Activated CD4-positive, alpha-beta T cell treated with anti-CD3 and anti-CD28 coated beads, Interleukin-2, Interleukin-4, amounts not matched to agents 100 ng/mL and 50 ng/mL, durations not matched to agents 16 hours and 8 hours (primary cell): ENCODE results near the gene ZSWIM6.
"Not testable (repeated sequence)": the region's sequence is repeated elsewhere in the genome, so short reads cannot be mapped to it uniquely, and the experiment has no call there.

ENCODE experiments used
- DNase-seq: peaks from one replicate; pipeline ENCODE4 v3.0.0-alpha.2; 2020; ENCODE audit warnings: low spot score

The ZSWIM6 gene

DNA sequence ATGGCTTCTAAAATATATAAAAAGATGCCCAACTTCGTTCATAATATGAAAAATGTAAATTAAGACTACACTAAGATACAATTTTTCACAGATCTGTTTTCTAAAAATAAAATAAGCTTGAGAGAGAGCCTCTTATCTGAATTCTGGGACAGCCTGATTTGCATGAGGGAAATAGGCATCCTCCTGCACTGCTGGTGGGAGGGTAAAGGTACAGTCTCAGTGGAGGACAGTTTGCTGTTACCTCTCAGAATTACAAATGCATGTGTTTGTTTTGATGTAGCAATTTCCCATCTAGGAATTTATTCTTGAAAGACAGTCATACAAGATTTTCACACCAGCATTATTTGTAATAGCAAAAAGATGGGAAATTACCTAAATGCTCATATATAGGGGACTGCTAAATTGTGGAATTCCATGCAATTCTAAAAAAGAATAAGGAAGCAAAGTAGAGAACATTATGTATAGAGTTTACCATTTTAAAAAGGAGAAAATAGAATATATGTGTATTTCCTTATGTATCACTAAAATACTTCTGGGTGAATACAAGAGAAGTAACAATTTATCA lies 75.7 kb downstream of the ZSWIM6 start:
- no peak for DNase-seq

DNA sequence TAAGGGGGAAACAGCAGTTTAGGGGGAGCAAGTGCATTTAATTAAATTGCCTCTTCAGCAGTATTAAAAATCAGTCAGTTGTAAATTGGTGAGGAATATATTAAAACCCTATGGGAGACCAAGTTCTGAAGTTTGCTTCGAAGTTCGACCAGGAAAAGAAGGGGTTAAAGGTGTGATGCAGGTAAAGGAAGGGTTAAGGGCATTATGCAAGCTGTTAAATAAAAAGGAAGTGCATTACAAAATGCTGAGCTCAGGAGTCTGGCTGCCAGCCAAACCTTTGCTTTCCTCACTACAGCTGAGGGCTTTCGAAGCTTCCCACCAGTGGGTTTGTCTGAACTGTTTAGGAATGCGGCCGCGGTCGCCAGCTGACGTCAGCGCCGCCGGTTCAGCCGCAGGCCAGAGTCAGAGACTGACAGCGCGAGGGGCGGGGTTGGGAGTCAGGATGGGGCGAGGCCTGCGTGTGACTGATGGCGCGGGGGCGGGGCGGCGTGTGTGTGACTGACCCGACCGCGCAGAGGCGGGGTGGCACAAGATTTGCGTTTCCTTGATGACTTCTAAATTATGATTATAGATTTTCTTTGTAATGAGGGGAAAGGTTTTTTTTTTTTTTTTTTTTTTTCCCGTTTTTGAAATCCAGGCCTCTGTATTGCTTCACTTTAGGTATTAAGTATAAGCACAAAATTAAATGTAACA lies 76.6 kb downstream of the ZSWIM6 start:
- peak; percentile 91 for DNase-seq

DNA sequence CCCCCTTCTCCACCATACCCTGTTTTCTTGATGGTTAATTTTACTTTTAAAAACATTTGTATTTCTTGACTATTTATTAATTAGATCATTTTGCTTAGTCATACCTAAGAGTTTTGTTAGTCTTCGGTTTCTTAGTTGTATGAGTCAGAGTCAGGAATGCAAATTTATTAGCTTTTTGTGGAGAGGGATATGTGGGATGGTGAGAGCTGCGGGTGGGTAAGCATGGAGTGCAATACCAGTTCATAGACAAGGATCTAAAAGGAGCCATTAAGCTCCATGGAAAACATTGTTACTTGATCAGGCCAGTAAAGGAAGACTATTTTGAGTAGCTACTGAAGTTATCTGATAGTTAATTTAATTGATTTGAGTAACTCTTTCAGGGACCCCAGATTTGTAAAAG lies 77.5 kb downstream of the ZSWIM6 start:
- DNase-seq, result no peak

DNA sequence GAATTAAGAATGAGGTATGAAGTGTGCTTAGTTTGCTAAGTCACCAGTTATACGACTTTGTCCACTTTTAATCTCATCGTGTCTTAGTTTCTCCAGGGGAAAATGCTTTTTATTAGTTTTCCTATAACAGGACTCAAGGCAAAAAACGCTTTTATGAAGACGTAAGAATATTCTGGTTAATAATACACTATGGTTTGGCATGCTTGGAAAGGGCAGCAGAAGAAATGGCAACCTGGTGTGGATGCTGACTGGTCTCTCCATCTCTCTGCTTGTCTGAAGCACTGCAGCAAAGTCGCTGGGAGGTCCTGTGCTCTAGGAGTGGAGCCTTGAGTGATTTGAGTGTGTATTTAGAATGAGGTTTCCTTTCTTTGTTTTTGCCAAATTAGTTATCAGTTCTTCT lies 78.8 kb downstream of the ZSWIM6 start:
- no peak for DNase-seq

DNA sequence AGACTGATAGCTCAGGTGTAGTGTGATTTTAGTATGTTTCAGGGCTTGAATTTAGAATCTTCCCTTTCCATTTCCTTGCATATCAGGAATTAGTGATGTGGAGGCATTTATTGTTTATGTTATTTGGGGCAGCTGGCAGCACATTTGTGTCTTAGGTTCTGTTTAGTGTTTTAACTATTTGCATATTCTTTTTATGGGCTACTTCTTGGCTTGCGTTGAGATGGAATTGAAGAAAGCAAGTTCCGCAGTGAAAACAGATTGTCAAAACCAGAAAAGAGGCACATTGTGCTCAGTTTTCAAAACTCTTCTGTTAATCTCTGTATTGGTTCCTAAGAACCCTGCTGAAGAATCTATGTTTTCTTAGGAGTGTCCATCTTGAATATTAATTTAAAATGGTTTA lies 80.3 kb downstream of the ZSWIM6 start:
- DNase-seq, result no peak

DNA sequence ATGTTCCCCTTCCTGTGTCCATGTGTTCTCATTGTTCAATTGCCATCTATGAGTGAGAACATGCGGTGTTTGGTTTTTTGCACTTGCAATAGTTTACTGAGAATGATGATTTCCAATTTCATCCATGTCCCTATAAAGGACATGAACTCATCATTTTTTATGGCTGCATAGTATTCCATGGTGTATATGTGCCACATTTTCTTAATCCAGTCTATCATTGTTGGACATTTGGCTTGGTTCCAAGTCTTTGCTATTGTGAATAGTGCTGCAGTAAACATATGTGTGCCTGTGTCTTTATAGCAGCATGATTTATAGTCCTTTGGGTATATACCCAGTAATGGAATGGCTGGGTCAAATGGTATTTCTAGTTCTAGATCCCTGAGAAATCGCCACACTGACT lies 81.1 kb downstream of the ZSWIM6 start:
- not testable (repeated sequence) for DNase-seq

DNA sequence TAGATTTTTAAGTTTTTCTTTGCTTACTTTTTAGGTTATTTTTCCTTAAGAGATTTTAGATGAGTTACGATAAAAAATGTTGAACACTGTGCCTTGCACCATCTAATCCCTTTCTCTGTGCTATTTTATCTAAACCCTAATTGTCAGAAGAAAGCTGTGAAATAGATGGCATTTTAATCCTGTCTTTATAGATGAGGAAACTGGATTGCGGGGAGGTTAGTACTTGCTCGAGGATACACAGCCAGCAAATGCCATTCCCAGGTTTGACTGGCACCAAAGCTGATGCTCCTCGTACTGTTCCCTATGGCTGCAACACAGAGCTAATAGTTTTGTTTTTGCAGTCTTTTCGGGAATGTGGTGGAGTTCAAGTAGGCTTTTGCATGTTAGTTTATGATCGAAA lies 82.7 kb downstream of the ZSWIM6 start:
- no peak for DNase-seq

DNA sequence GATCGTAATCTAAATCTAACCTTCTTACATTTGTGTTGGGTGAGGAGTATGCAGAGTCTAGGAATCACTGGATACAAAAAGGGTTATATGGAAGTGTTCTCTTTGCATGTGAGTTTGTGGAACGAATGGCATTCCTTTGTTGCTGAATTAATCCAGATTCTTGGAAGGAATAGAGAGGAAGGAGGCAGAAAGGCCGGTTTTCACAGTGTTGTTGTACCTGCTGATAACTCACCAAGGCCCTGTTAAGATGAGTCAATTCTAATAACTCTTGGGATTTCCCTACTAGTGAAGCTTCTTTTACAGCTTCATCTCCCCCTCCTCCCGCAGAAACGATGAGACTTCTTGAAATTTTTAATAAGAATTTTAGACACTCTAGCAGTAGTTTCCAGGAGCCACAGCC lies 84.0 kb downstream of the ZSWIM6 start:
- DNase-seq, result no peak

DNA sequence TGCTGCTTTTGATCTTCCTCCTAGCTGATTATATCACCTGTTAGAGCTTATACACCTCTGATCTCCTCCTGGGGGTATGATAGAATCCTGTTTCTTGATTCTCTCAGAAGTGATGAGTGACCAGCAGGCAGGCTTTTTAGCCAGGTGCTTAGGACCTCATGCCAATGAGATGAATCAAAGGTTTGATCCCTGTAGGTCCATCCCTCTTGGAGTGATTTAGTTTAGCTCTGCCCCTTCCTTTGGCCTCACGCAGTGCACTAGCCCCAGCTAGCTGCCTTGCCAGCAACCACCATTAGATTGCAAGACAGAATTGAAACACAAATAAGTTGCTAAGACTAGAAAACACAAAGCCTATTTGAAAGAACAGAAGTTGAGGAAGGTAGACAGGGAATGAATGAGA lies 84.4 kb downstream of the ZSWIM6 start:
- no peak for DNase-seq

DNA sequence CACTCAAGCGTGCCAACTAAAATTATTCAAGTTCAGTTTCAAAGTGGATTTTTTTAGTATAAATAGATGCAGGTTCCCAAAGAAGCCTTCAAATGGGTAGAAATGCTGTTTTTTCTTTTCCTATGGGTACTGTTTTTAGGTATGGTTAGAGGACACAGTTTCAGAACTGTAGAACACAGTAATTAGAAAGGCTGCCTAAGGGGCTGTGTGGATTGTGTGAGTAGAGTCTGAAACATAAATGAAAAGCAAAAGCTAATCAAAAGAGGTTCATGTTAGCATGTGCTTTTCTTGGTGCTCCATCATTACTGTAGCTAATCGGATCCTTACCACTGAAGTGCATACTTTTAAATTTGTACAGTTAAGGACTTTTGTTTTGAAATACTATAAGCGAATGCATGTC lies 85.3 kb downstream of the ZSWIM6 start:
- DNase-seq, result no peak

DNA sequence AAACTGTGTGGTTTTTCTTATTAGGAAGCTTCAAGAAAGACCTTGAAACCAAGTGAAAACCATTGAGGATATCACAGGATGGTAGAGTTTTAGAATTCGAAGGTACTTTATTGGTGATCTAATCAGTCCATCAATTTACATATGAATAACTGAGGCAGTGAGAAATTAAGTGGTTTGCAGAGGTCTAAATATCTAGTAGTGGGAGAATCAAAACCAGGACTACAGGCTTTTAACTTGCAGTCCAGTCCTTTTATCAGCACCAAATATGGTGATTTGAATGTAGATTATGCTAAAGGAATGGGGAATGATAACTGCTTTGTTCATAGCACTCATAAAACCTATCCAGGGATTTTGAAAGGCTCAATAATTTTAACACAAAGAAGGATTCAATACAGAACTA lies 85.8 kb downstream of the ZSWIM6 start:
- no peak for DNase-seq

DNA sequence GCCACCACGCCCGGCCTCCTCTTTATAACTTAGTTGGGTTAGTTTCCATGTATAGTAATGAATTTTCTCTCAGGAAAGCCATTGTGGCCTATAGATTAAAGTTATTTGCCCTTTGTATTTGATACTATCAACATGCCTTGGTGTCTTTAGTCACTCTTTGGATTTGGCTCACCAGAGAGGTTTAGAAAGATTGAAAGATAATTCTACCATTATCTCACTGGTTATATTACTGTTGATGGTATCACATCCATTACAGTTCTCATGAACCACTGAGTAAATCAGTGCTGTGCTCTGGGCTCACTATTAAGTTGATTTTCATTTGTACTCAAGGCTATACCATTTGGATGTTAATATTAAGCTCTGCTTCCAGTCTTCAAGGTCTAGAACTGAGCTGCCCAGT lies 87.0 kb downstream of the ZSWIM6 start:
- DNase-seq, result no peak

DNA sequence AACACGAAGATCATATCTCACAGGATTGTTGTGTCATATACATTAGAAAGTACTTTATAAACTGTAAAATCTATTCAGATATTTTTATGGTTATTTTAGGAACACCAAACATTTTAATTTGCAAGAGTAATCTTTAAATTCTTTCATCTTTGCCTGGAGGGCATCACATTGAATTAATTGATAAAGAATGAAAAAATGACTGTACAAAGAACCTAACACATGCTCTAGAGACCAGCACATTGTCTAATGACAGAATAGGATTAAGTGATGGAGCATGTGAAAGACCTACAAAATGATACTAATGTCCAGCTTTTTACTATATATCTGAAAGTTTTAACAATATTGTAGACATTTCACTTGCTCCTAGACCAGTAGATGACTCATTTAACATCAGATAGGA lies 88.0 kb downstream of the ZSWIM6 start:
- DNase-seq, result no peak

DNA sequence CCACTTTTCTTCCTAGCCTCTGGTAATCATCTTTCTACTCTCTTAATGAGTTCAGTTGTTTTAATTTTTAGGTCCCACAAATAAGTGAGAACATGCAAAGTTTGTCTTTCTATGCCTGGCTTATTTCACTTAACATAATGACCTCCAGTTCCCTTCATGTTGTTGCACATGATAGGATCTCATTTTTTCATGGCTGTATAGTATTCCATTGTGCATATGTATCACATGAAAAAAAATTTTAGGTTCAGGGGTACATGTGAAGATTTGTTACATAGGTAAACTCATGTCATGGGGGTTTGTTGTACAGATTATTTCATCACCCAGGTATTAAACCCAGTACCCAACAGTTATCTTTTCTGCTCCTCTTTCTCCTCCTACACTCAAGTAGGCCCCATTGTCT lies 89.2 kb downstream of the ZSWIM6 start:
- not testable (repeated sequence) for DNase-seq

DNA sequence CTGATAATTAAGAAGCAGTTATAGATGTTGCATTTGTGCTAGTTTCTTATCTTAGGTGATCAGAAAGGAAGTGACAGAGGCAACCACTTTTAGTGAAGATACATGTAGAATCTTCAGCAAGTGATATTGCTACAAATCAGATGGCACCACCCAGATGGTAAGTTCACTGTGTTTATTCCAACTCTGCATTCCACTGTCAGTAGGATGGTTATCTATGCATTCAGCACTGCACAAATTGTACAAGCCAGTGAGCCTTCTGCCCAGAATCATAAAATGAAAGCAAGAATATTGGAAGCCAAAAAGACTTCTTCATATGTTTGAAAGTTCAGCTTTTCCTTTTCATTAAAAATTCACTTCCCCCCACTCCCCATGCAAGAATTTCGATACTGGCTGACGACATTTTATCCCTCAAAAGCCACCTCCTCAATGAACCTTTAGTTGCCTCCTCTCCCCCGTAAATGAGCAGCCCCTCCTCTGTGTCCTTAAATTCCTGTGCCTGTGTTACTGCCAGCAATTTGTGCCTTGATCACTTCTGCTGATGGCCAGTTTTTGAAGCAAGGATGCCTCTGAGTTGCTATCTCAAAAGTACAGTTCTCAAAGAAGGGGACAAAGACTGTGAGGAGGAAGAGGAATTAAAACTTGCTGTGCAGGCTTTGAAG lies 91.6 kb downstream of the ZSWIM6 start:
- no peak for DNase-seq

DNA sequence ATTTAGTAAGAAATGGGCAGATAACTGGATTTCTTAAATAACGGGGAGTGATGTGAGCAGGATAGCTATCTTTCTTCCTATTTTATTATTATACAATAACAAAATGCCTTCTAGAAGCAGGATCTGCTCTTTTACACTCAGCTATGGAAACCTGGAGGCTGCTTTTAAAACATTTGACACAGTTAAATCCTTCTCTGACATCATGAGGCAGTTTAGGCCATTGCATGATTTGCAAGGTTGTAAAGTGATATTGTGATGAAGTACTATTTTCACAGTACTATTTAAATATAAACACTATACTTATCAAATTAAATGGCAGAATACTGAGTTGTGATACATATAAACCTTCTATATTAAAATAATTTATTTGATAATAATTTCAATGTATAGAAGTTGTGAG lies 93.9 kb downstream of the ZSWIM6 start:
- no peak for DNase-seq

DNA sequence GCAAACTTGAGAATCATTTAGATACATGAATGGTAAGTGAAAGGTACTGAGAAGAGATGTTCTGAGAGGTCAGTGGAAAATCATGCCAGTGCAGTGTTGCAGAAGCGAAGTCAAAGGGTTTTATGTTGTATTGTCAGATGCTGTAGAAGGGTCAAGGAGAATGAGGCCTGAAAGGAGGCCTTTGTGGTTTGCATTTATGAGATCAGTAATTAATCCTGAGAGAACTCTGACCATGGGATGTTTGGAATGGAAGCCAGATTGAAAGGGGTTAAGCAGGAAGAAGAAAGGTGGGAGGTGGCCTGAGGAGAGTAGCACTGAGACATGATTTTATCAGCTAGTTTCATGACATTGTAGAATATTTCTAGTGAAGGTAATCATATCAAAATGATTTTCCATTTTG lies 97.8 kb downstream of the ZSWIM6 start:
- no peak for DNase-seq

DNA sequence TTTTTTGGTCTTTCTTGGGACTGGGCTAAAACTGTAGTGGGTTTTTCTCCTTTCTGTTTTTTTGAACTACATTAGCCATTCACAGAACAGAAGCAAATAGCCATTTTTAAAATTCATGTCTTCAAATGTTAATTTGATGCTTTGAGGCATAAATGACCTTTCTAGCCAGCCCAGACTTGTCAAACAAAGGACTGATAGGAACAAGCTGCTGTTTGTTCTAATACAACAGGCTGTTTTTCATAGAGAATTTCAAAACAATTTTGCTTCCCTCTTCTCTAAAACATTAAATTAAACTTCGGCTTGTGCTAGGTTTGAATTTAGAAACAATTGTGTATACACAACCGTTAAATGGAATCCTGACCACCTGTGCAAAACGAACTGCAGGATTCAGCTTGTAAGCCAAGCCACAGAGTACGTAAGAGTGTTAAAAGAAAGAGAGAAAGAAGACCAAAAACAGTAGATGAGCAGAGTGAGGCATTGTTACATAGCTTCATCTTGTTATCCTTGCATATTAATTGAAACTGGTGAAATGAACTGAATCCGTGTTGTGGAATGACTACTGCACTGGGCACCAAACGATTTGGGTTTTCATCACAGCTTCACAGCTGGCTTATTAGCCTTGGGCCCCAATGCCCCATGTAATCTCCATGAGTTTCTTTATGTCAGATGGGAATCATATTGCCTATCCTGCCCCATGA lies 100.0 kb downstream of the ZSWIM6 start:
- no peak for DNase-seq

DNA sequence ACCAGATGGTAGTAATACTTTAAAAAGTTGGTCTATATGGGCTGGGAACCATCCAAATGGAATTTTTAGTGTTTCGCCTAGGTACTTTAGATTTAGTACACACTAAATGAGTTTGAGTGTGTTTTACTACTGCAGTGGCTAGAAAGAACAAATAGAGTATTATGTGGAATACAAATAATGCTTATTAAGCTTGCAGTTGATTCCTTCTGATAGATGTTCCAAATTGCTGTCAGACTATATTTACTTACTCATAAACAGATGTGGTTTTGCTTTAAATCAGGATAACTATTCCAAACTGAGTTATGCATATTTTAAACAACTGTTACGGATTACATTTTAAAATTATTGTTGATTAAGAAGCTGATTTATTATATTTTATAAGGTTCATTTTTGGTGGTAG lies 103.3 kb downstream of the ZSWIM6 start:
- DNase-seq, result no peak

DNA sequence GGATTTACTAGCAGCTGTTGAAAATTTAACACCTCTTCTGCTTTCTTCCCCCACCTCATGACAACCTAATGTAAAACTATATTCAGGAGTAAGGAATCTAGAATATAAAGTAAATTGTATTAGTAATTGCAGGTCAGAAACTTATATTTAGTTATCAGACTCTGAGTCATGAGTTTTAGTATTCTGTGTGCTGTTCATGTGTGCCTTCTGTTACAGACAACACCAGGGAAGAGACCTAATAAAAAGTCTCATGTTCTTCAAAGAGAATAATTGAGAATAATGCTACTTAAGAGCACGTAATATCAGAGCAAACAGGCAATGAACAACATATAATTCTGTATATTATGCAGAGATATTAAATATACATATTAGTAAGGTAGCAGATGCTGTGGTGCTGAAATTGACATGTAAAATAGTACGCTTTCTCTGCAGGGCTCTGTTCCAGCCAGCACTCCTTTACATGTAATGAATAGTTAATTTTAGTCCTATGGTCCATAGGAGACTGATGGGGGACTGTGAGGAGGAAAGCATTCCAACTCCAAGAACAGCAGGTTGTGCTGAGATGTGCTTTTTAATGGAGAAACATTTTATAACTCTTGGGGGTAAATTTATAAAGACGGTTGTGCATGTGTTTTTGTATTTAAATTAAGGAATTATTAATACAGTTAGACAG lies 106.4 kb downstream of the ZSWIM6 start:
- no peak for DNase-seq

DNA sequence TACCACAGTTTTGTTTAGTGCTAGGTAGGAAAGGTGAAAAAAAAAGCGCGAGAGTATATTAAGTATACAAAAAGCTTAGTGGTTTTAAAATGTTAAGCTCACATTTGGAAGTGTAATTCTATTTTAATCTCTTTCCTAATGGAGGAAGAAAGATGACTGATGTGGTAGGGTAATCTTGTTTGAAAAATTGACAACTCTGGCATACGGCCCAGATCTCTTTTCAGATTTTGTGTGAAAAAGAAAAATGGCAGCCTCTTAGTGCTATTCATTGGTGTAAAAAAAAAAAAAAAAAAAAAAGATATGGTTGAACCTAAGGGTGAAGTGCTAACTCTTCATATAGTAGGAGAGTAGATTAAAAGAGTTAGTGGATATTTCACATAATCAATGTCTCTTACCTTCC lies 108.0 kb downstream of the ZSWIM6 start:
- DNase-seq, result no peak

DNA sequence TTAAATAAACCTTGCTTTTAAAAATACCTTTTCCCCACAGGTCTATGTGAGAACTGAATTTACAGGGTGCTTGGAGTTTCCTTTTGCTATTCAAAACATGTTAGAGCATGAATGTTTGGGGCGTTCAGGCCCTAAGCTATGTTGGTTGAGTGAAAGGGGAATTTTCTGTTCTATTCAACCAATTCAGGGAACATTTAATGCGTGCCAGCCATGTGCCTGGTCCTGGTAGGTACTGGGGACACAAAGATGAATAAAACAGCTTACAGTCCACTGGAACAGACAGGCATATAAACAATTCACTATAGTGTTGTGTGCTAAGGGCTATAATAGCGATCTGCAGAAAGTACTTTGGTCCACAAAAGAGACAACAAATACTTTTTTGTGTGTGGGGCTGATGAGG lies 108.5 kb downstream of the ZSWIM6 start:
- no peak for DNase-seq

DNA sequence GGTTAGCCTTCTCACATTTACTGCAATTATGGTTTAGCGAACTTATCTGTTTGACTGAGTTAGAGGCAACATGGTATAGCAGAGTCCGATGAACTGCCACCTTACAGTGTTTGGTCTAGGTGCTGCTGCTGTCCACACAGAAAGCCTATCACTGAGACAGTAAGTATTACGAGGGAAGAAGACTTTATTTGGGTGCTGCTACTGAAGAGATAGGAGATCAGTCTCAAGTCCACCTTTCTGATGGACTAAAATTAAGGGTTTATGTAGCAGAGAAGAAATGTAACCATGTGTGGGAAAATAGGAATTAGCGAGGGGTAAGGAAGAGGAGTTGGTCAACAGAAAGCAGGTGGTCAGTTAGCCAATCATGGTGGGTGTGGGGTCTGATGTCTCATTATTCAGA lies 109.7 kb downstream of the ZSWIM6 start:
- DNase-seq, result no peak
